ENCODE measurements around the gene VCL. TPM values are rescaled to one million over a fixed set of nuclear protein-coding genes. Genes with fewer than 3 reads are reported as not detected.

Gene VCL
- total RNA-seq, 1 experiment from 2014 or later, result 106 TPM

DNA sequence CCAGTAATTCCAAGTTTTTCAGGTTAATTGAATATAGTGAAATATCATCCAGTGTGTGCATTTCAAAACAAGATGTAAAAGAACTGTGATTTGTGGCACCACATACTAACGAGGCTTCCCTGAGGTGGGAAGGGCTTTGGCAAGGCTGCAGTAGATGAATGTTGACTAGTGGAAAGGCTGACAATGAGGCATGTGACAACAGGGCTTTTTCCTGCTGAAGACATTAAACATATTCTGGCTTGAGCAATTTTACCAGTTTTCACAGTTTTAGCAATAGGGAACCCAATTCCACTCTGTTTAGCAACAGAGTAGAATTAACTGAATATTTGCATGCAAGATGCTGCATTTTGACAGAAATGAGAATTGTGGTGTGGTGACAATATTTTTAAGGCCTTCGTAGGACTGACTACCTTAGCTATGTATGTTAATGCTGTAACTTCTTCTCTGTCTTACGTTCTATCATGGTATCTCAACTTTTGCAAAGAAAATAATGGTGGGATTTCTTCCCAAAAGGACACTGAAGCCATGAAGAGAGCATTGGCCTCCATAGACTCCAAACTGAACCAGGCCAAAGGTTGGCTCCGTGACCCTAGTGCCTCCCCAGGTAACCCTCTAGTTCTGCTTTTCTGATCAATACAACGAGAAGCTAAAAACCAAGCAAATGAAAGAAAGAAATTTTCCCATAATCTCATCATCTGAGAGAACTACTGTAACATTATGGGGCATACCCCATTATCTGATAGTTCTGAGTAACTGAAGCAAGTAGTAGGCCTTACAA is 84.2 kb downstream of the VCL start:
- intact Hi-C loops (cut with micrococcal nuclease), result loop anchor here (1.0 to 5.0 kb wide), 3 partner anchors 120 to 233 kb away; no protein-coding TSS in a partner anchor
- ChIA-PET CTCF (interaction anchor here (0.6 to 6.5 kb wide), 10 partner anchors 10 to 219 kb away, joined by 3 to 61 read pairs (median 3); no protein-coding TSS in a partner anchor), RAD21 (ENCODE audit: low non-redundant PET in 1 of 2, low total read pairs in 2 of 2, uncharacterized antibody in 2 of 2, unreplicated experiment in 2 of 2) (interaction anchor here (0.7 to 1.5 kb wide), 3 partner anchors 57 to 195 kb away, joined by 3 to 9 read pairs (median 4); no protein-coding TSS in a partner anchor), POLR2A (interaction anchor here (1.2 kb wide), 1 partner anchor 195 kb away, joined by 4 read pairs; no protein-coding TSS in a partner anchor)
- ATAC-seq (no peak), DNase-seq (ENCODE audit: low read depth, low spot score) (no peak)
- H2AFZ ChIP-seq (ENCODE audit: low read depth, low read length, poor library complexity, severe bottlenecking), result no peak overlapping the region
- H4K20me1 ChIP-seq (ENCODE audit: insufficient read depth), result no peaks in the 10 kb centered on the region; the same call in 1 of the 2 replicates
- no peak overlapping the region for H3K9ac ChIP-seq (ENCODE audit: low read length)
- peaks cover 50% of the 10 kb centered on the region for H3K79me2 ChIP-seq (ENCODE audit: insufficient read depth, low read length)
- H3K4me1 ChIP-seq (ENCODE audit: control insufficient read depth in 1 of 2, insufficient read depth in 2 of 2, low read length in 2 of 2), result peaks cover 32 to 42% of the 10 kb centered on the region in 2 experiments
- H3K4me3 ChIP-seq (replicated peaks in 1 of 2; ENCODE audit: low read depth in 1 of 2, low read length in 2 of 2), result no peak overlapping the region
- H3K9me2 ChIP-seq (ENCODE audit: insufficient read depth), result no peaks in the 10 kb centered on the region
- H3K9me3 ChIP-seq (ENCODE audit: control insufficient read depth in 1 of 2, insufficient read depth in 1 of 2, low read depth in 1 of 2, low read length in 2 of 2), result no peaks in the 10 kb centered on the region
- BruUV-seq (replicated peaks), result no TSS peak
- no peak for TF ChIP-seq CBX3 (IDR thresholded peaks at IDR 0.05; ENCODE audit: low read depth)
- TF ChIP-seq POLR2A (IDR thresholded peaks at IDR 0.05; ENCODE audit: borderline replicate concordance, extremely low read depth, insufficient read depth, insufficient read length), result no peak
- no peak for TF ChIP-seq ZFX (IDR thresholded peaks at IDR 0.05)
- TF ChIP-seq, protein P1, sequence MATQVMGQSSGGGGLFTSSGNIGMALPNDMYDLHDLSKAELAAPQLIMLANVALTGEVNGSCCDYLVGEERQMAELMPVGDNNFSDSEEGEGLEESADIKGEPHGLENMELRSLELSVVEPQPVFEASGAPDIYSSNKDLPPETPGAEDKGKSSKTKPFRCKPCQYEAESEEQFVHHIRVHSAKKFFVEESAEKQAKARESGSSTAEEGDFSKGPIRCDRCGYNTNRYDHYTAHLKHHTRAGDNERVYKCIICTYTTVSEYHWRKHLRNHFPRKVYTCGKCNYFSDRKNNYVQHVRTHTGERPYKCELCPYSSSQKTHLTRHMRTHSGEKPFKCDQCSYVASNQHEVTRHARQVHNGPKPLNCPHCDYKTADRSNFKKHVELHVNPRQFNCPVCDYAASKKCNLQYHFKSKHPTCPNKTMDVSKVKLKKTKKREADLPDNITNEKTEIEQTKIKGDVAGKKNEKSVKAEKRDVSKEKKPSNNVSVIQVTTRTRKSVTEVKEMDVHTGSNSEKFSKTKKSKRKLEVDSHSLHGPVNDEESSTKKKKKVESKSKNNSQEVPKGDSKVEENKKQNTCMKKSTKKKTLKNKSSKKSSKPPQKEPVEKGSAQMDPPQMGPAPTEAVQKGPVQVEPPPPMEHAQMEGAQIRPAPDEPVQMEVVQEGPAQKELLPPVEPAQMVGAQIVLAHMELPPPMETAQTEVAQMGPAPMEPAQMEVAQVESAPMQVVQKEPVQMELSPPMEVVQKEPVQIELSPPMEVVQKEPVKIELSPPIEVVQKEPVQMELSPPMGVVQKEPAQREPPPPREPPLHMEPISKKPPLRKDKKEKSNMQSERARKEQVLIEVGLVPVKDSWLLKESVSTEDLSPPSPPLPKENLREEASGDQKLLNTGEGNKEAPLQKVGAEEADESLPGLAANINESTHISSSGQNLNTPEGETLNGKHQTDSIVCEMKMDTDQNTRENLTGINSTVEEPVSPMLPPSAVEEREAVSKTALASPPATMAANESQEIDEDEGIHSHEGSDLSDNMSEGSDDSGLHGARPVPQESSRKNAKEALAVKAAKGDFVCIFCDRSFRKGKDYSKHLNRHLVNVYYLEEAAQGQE (IDR thresholded peaks at IDR 0.05; ENCODE audit: low read depth), result no peak
- no peak for TF ChIP-seq SRF (IDR thresholded peaks at IDR 0.05; ENCODE audit: low read depth)
- no peak for TF ChIP-seq EZH2 (IDR thresholded peaks at IDR 0.05)
- TF ChIP-seq FOSL1 (IDR thresholded peaks at IDR 0.05; ENCODE audit: low read depth), result no peak
- TF ChIP-seq, protein P2, sequence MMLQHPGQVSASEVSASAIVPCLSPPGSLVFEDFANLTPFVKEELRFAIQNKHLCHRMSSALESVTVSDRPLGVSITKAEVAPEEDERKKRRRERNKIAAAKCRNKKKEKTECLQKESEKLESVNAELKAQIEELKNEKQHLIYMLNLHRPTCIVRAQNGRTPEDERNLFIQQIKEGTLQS (IDR thresholded peaks at IDR 0.05), result no peak
- TF ChIP-seq EZH2phosphoT487 (IDR thresholded peaks at IDR 0.05; ENCODE audit: borderline replicate concordance), result no peak
- no peak for TF ChIP-seq POLR2AphosphoS5 (IDR thresholded peaks at IDR 0.05; ENCODE audit: low read depth, low read length)
- TF ChIP-seq SIN3A (IDR thresholded peaks at IDR 0.05; ENCODE audit: low read depth), result no peak
- TF ChIP-seq YY1 (IDR thresholded peaks at IDR 0.05; ENCODE audit: extremely low read depth, insufficient replicate concordance, low read depth, low read length), result no peak
- no peak for TF ChIP-seq RAD21 (IDR thresholded peaks at IDR 0.05; ENCODE audit: low read depth)
- no peak for TF ChIP-seq ELF1 (IDR thresholded peaks at IDR 0.05; ENCODE audit: borderline replicate concordance, low read depth)
- TF ChIP-seq SP1 (IDR thresholded peaks at IDR 0.05; ENCODE audit: low read depth), result no peak
- H3K27ac ChIP-seq (ENCODE audit: low read depth, low read length), result no peak overlapping the region
- H3K27me3 ChIP-seq (ENCODE audit: insufficient read depth, low read length), result no peaks in the 10 kb centered on the region
- peaks cover 9 to 11% of the 10 kb centered on the region in 2 experiments; a peak in 2 of 4 replicates for H3K36me3 ChIP-seq (ENCODE audit: control insufficient read depth in 1 of 2, insufficient read depth in 2 of 2, low read length in 2 of 2)
- no peak overlapping the region for H3K4me2 ChIP-seq (ENCODE audit: low read length)

Data from HCT116 (cell line).